Lower leg skin (tissue), 3 donors: ENCODE measurements around the gene IFTAP.

Experiments
- CTCF ChIP-seq, 3 donors: fragments of 450-650 bp; IDR thresholded peaks; one replicate each; pipeline ENCODE4 v1.5.1; 2016; ENCODE audit warnings: antibody characterized with exemption in 3 of 3, mild to moderate bottlenecking in 3 of 3, moderate library complexity in 2 of 3
- POLR2A ChIP-seq, 2 donors: fragments of 450-650 bp; IDR thresholded peaks; one replicate each; pipeline ENCODE4 v1.6.1; 2016 to 2017; ENCODE audit warnings: antibody characterized with exemption in 2 of 2, mild to moderate bottlenecking in 1 of 2, moderate library complexity in 1 of 2

DNA sequence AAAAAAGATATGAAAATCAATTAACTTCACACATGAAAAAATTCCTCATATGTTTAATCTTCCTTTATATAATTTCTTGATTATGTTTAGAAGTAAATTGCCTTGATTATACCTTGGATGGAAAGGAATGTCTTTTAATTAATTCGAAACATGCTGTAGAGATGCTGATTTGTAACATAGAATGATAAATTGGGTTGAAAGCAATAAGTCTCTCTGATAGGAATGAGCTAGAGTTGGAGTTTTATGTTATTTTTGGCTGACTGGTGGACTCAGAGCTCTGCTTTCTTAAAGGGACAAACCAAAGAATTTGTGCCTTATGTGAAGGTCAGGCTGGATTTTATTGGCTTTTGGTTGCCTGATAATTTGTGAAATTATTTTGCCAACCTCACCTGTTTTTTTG is 98.4 kb downstream of the IFTAP start:
- no peak for TF ChIP-seq POLR2A (IDR thresholded peaks at IDR 0.05)
- TF ChIP-seq CTCF (IDR thresholded peaks at IDR 0.05) = no peak
